GM21528 (cell line): ENCODE measurements around the gene THYN1.
"Not testable (repeated sequence)": the region's sequence is repeated elsewhere in the genome, so short reads cannot be mapped to it uniquely, and the experiment has no call there.

ENCODE experiments used
- ATAC-seq: cut with Tn5 transposase; IDR thresholded peaks from one replicate; pipeline ENCODE4 v1.9.1; 2021; ENCODE audit warnings: mild to moderate bottlenecking, moderate library complexity; ENCODE audit not compliant: unreplicated experiment, low FRiP score

Gene THYN1

GRCh38 chr11:134253188-134253993 is at the start of gene THYN1, which contains the start of gene ACAD8:
TSS of gene THYN1 (minus strand) at chr11:134253352. CDS start at chr11:134252882, 470 bp downstream.
TSS of gene ACAD8 (plus strand) at chr11:134253568. CDS start at chr11:134253601, 33 bp downstream.
- ATAC-seq = peak; percentile 98

GRCh38 chr11:134294664-134295063 is 41.5 kb upstream of the THYN1 start:
- ATAC-seq = no peak

- no peak for ATAC-seq
These were observed 40.3 kb upstream of the THYN1 start for GRCh38 chr11:134293119-134294113.

- ATAC-seq = no peak
These were observed 39.5 kb upstream of the THYN1 start for GRCh38 chr11:134292661-134293060.

GRCh38 chr11:134291196-134291595 is 38.0 kb upstream of the THYN1 start:
- ATAC-seq = no peak

GRCh38 chr11:134290646-134291045 is 37.5 kb upstream of the THYN1 start:
- ATAC-seq = no peak

- ATAC-seq = no peak
These were observed 36.6 kb upstream of the THYN1 start for GRCh38 chr11:134289789-134290188.

- no peak for ATAC-seq
These were observed 36.0 kb upstream of the THYN1 start for GRCh38 chr11:134289167-134289566.

- ATAC-seq = no peak
These were observed 35.3 kb upstream of the THYN1 start for GRCh38 chr11:134288486-134288885.

GRCh38 chr11:134287561-134287960 is 34.4 kb upstream of the THYN1 start:
- no peak for ATAC-seq

- not testable (repeated sequence) for ATAC-seq
These were observed 31.2 kb upstream of the THYN1 start for GRCh38 chr11:134284349-134284748.

- no peak for ATAC-seq
These were observed 30.5 kb upstream of the THYN1 start for GRCh38 chr11:134283461-134284230.

GRCh38 chr11:134282121-134283045 is 29.2 kb upstream of the THYN1 start:
- no peak for ATAC-seq

- ATAC-seq = not testable (repeated sequence)
These were observed 28.5 kb upstream of the THYN1 start for GRCh38 chr11:134281635-134282034.

GRCh38 chr11:134278356-134278755 is 25.2 kb upstream of the THYN1 start:
- no peak for ATAC-seq

GRCh38 chr11:134277183-134278001 is 24.2 kb upstream of the THYN1 start:
- ATAC-seq = no peak

GRCh38 chr11:134276396-134277182 is 23.4 kb upstream of the THYN1 start:
- ATAC-seq = peak; percentile 22
